GM19328 (cell line): Measurements from ENCODE around the gene SLC35F5.
"Not testable (repeated sequence)": the region's sequence is repeated elsewhere in the genome, so short reads cannot be mapped to it uniquely, and the experiment has no call there.

Experiments
- ATAC-seq: cut with Tn5 transposase; IDR thresholded peaks from one replicate; pipeline ENCODE4 v1.9.1; 2021; ENCODE audit warnings: mild to moderate bottlenecking, moderate library complexity; ENCODE audit not compliant: unreplicated experiment

Gene SLC35F5

GRCh38 chr2:113698251-113698650, 58.2 kb downstream of the SLC35F5 start:
- ATAC-seq, result not testable (repeated sequence)

- no peak for ATAC-seq
Observed at GRCh38 chr2:113697516-113697915, 58.9 kb downstream of the SLC35F5 start.

GRCh38 chr2:113694438-113694837, 62.0 kb downstream of the SLC35F5 start:
- no peak for ATAC-seq

- ATAC-seq, result peak; percentile 71
Observed at GRCh38 chr2:113692698-113693428, 63.6 kb downstream of the SLC35F5 start.

GRCh38 chr2:113690871-113691270, 65.6 kb downstream of the SLC35F5 start:
- not testable (repeated sequence) for ATAC-seq

GRCh38 chr2:113686537-113686936, 69.9 kb downstream of the SLC35F5 start:
- ATAC-seq, result no peak

GRCh38 chr2:113685471-113685870, 71.0 kb downstream of the SLC35F5 start:
- ATAC-seq, result no peak

- no peak for ATAC-seq
Observed at GRCh38 chr2:113679457-113679856, 77.0 kb downstream of the SLC35F5 start.

- ATAC-seq, result no peak
Observed at GRCh38 chr2:113677330-113677729, 79.1 kb downstream of the SLC35F5 start.

GRCh38 chr2:113676623-113677266, 79.7 kb downstream of the SLC35F5 start:
- ATAC-seq, result no peak

- no peak for ATAC-seq
Observed at GRCh38 chr2:113675875-113676274, 80.6 kb downstream of the SLC35F5 start.

GRCh38 chr2:113672326-113672932, 84.0 kb downstream of the SLC35F5 start:
- ATAC-seq, result no peak

GRCh38 chr2:113669013-113669412, 87.4 kb downstream of the SLC35F5 start:
- not testable (repeated sequence) for ATAC-seq

- ATAC-seq, result not testable (repeated sequence)
Observed at GRCh38 chr2:113664761-113665533, 91.5 kb downstream of the SLC35F5 start.

GRCh38 chr2:113663285-113664060, 93.0 kb downstream of the SLC35F5 start:
- not testable (repeated sequence) for ATAC-seq
